Measurements from ENCODE around the gene ARL3. TPM values are rescaled to one million over a fixed set of nuclear protein-coding genes. Genes with fewer than 3 reads are reported as not detected.

Gene ARL3
- 4.0 and 5.1 TPM in 2 replicates for total RNA-seq

GRCh38 chr10:102713814-102714620 is at the start of gene ARL3:
Gene ARL3, minus strand, starts transcription at chr10:102714397. Its CDS starts 122 bp downstream, at chr10:102714275.

DNA sequence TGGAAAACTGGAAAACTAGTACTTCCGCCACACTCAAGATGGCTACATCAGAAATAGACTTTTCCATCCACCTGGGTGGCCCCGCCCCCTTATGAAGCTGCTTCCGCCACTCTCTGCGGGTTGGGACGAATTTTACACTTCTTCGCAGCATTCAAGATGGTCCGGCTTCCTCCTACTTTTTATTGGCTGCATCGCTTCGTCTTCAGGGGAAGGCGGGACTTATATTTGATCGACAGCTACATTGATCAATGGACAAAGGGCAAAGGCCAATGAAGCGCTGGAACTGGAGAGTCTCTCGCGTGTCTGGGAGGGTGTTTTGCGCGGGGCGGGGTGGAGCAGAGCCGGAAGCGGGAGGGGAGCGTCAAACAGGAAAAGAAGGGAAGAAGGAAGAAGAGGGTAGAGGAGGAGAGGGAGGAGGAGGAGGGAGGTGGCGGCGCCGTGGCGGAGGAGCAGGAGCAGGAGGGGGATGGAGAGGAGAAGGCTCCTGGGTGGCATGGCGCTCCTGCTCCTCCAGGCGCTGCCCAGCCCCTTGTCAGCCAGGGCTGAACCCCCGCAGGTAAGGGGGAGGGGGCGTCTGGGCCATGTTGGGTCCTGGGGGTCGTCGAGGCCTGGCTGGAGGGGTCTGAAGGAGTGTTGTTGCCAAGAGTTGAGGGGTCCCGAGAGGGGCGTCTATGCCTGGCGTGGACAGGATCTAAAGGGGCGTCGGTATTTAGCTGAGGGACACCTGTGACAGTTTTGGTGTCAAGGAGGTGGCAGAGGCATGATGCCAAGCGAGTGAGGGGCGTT is 29.6 kb upstream of the ARL3 start, which contains the start of gene WBP1L:
WBP1L (plus strand) TSS at position 361 of the 786 bp plus-strand sequence; CDS start at position 467, 106 bp downstream.

GRCh38 chr10:102714621-102715455 is 641 bp upstream of the ARL3 start, which contains the start of gene SFXN2:
Gene SFXN2, plus strand, starts transcription at chr10:102714636. Its CDS starts 12,001 bp downstream, at chr10:102726637.

GRCh38 chr10:102644066-102644645 is 70.0 kb downstream of the ARL3 start, which contains the start of gene TRIM8:
Gene TRIM8, plus strand, starts transcription at chr10:102644479. Its CDS starts 139 bp downstream, at chr10:102644618.

Other genes starting within 250 kb of the ARL3 start
- gene ACTR1A, start 211.7 kb downstream of the ARL3 start, total RNA-seq, result 198 and 213 TPM in 2 replicates
- gene SUFU, start 210.4 kb downstream of the ARL3 start, total RNA-seq, result 5.1 and 7.0 TPM in 2 replicates
- gene TRIM8, start 69.9 kb downstream of the ARL3 start, total RNA-seq, result 141 and 150 TPM in 2 replicates
- gene SFXN2, start 239 bp upstream of the ARL3 start, total RNA-seq, result 2.1 and 3.5 TPM in 2 replicates
- 41.6 and 48.0 TPM in 2 replicates for gene WBP1L, start 29.6 kb upstream of the ARL3 start, total RNA-seq
- not detected in 2 replicates for gene CYP17A1, start 123.0 kb upstream of the ARL3 start, total RNA-seq
- gene BORCS7, start 139.9 kb upstream of the ARL3 start, total RNA-seq, result 20.1 and 30.0 TPM in 2 replicates
- gene AS3MT, start 155.1 kb upstream of the ARL3 start, total RNA-seq, result 1.1 and 2.3 TPM in 2 replicates
- gene CNNM2, start 203.9 kb upstream of the ARL3 start, total RNA-seq, result 1.6 and 2.3 TPM in 2 replicates

Measured in mammary microvascular endothelial cell (primary cell).